Activated CD8-positive, alpha-beta memory T cell treated with anti-CD3 and anti-CD28 coated beads for 1 hour (primary cell): ENCODE measurements around the gene UBE2V1.

Experiments
- DNase-seq, 2 donors: peaks; one replicate each; pipeline ENCODE4 v3.0.0-alpha.2; 2020; ENCODE audit warnings: low read depth in 1 of 2; ENCODE audit errors: extremely low read depth in 1 of 2

Gene UBE2V1

GRCh38 chr20:50049442-50050026 lies 63.4 kb downstream of the UBE2V1 start:
- no peak for DNase-seq

GRCh38 chr20:50048420-50049166 lies 64.4 kb downstream of the UBE2V1 start:
- peak in 1 of 2 donors; percentile 13 for DNase-seq

- DNase-seq = no peak
Measured at GRCh38 chr20:50044353-50044960, 68.5 kb downstream of the UBE2V1 start.

GRCh38 chr20:50043573-50044352 lies 69.2 kb downstream of the UBE2V1 start:
- DNase-seq = no peak

GRCh38 chr20:50042370-50043313 lies 70.3 kb downstream of the UBE2V1 start:
- DNase-seq = no peak

GRCh38 chr20:50041246-50041873 lies 71.6 kb downstream of the UBE2V1 start:
- DNase-seq = no peak

- no peak for DNase-seq
Measured at GRCh38 chr20:50040432-50041245, 72.3 kb downstream of the UBE2V1 start.

- no peak for DNase-seq
Measured at GRCh38 chr20:50039706-50040431, 73.1 kb downstream of the UBE2V1 start.

GRCh38 chr20:50038574-50038991 lies 74.4 kb downstream of the UBE2V1 start:
- no peak for DNase-seq

GRCh38 chr20:50038169-50038568 lies 74.8 kb downstream of the UBE2V1 start:
- no peak for DNase-seq

- DNase-seq = no peak
Measured at GRCh38 chr20:50037575-50037974, 75.4 kb downstream of the UBE2V1 start.

GRCh38 chr20:50037123-50037522 lies 75.8 kb downstream of the UBE2V1 start:
- no peak for DNase-seq

- DNase-seq = no peak
Measured at GRCh38 chr20:50036703-50037102, 76.2 kb downstream of the UBE2V1 start.

- DNase-seq = no peak
Measured at GRCh38 chr20:50034567-50035180, 78.3 kb downstream of the UBE2V1 start.

GRCh38 chr20:50032955-50033666 lies 79.8 kb downstream of the UBE2V1 start:
- no peak for DNase-seq
